H1 (cell line): ENCODE data around the gene TXLNG. TPM values are rescaled to one million over a fixed set of nuclear protein-coding genes. Genes with fewer than 3 reads are reported as not detected.

ENCODE experiments used
- CTCF ChIA-PET: fragments of 300-600 bp; sonication (Branson Sonifier 250); formaldehyde crosslinking; loops from one replicate; lab custom pipeline; 2021; ENCODE audit not compliant: partially characterized antibody; lab: Charles Lee
- POLR2A ChIA-PET: fragments of 300-600 bp; sonication (Branson Sonifier 250); formaldehyde crosslinking; loops from one replicate; lab custom pipeline; 2021; ENCODE audit warnings: inconsistent platforms; ENCODE audit not compliant: partially characterized antibody; lab: Charles Lee
- DNase-seq, 2 experiments: peaks; one replicate each; pipeline versions ENCODE4 v3.0.0 to v3.0.0-alpha.2; 2010 to 2022; ENCODE audit warnings: low spot score in 2 of 2, low read depth in 1 of 2, mixed read lengths in 1 of 2
- FAIRE-seq: peaks from 2 replicates; lab custom pipeline; 2011; peaks lifted over from hg19 to GRCh38; lab: Jason Lieb, UNC
- H2AFZ ChIP-seq: 2 replicates; pipeline ENCODE4 v1.8.1; 2012; ENCODE audit warnings: low read length, inconsistent platforms
- H2AK5ac ChIP-seq: 2 replicates; pipeline ENCODE4 v1.6.1; 2013; ENCODE audit warnings: low read depth, low read length
- H2BK120ac ChIP-seq: replicated peaks from 2 replicates; pipeline ENCODE3; 2013; ENCODE audit warnings: low read depth, low read length, inconsistent platforms
- H2BK12ac ChIP-seq: 2 replicates; pipeline ENCODE4 v1.6.1; 2013; ENCODE audit warnings: low read depth, low read length
- H2BK15ac ChIP-seq: 2 replicates; pipeline ENCODE4 v1.6.1; 2013; ENCODE audit warnings: low read length
- H2BK20ac ChIP-seq: 2 replicates; pipeline ENCODE4 v1.6.1; 2013; ENCODE audit warnings: low read length
- H2BK5ac ChIP-seq: 2 replicates; pipeline ENCODE4 v1.6.1; 2013; ENCODE audit warnings: low read depth, low read length
- H3K14ac ChIP-seq: 2 replicates; pipeline ENCODE4 v1.6.1; 2013; ENCODE audit warnings: inconsistent platforms; ENCODE audit not compliant: insufficient read length
- H3K18ac ChIP-seq: 2 replicates; pipeline ENCODE4 v1.6.1; 2013; ENCODE audit warnings: low read length; ENCODE audit errors: extremely low read depth
- H3K23ac ChIP-seq: 2 replicates; pipeline ENCODE4 v1.6.1; 2013; ENCODE audit warnings: inconsistent platforms; ENCODE audit not compliant: insufficient read length
- H3K23me2 ChIP-seq: 2 replicates; pipeline ENCODE4 v1.6.1; 2013; ENCODE audit warnings: low read depth, low read length
- H3K27ac ChIP-seq: 2 replicates; pipeline ENCODE4 v1.6.1; 2011; ENCODE audit warnings: low read depth, low read length, inconsistent platforms
- H3K27me3 ChIP-seq, 4 experiments: replicated peaks in 1 of 4; 1 replicate in 1 of 4; 2 replicates in 3 of 4; pipeline versions ENCODE4 v1.6.1 to v1.8.1; 2011 to 2013; ENCODE audit warnings: low read length in 3 of 4, mild to moderate bottlenecking in 3 of 4, inconsistent platforms in 2 of 4, mixed read lengths in 2 of 4, moderate library complexity in 1 of 4; ENCODE audit not compliant: control insufficient read depth in 3 of 4, insufficient read depth in 3 of 4; ENCODE audit errors: extremely low read depth in 1 of 4
- H3K36me3 ChIP-seq, 4 experiments: 2 replicates each; pipeline versions ENCODE4 v1.6.1 to v1.8.1; 2011 to 2013; ENCODE audit warnings: mild to moderate bottlenecking in 4 of 4, low read length in 3 of 4, moderate library complexity in 2 of 4, control low read depth in 1 of 4, inconsistent platforms in 1 of 4; ENCODE audit not compliant: insufficient read depth in 4 of 4, control insufficient read depth in 2 of 4
- H3K4ac ChIP-seq: replicated peaks from 2 replicates; pipeline ENCODE3; 2013; ENCODE audit warnings: low read length, low read depth, mixed read lengths, inconsistent platforms; ENCODE audit not compliant: insufficient read length
- H3K4me1 ChIP-seq, 4 experiments: replicated peaks in 1 of 4; 1 replicate in 1 of 4; 2 replicates in 3 of 4; pipeline versions ENCODE4 v1.6.1 to v1.8.1; 2011 to 2013; ENCODE audit warnings: low read length in 3 of 4, inconsistent platforms in 2 of 4, mixed read lengths in 1 of 4; ENCODE audit not compliant: insufficient read depth in 4 of 4, control insufficient read depth in 3 of 4
- H3K4me2 ChIP-seq, 2 experiments: 2 replicates each; pipeline versions ENCODE4 v1.6.1 to v1.8.1; 2011 to 2013; ENCODE audit warnings: low read depth in 2 of 2, low read length in 2 of 2, control low read depth in 1 of 2, inconsistent platforms in 1 of 2, mild to moderate bottlenecking in 1 of 2; ENCODE audit not compliant: insufficient read depth in 1 of 2
- H3K4me3 ChIP-seq, 4 experiments: fragments of 200-600, 300-600 bp in 1 of 4; sonication (generic), shearing (Covaris generic), sonication (Bioruptor Twin) in 1 of 4; 2 replicates each; pipeline versions ENCODE4 v1.5.1 to v1.8.1; 2011 to 2016; ENCODE audit warnings: low read length in 4 of 4, low read depth in 3 of 4, control low read depth in 2 of 4, inconsistent platforms in 2 of 4, mild to moderate bottlenecking in 2 of 4, mixed read lengths in 1 of 4, moderate library complexity in 1 of 4; ENCODE audit not compliant: insufficient read depth in 2 of 4; ENCODE audit errors: extremely low read depth in 1 of 4
- H3K56ac ChIP-seq: replicated peaks from 2 replicates; pipeline ENCODE3; 2013; ENCODE audit warnings: low read depth, mild to moderate bottlenecking, mixed read lengths, low read length, inconsistent platforms; ENCODE audit not compliant: insufficient read length
- H3K79me1 ChIP-seq: 2 replicates; pipeline ENCODE4 v1.6.1; 2013; ENCODE audit warnings: low read depth, low read length, control low read depth
- H3K79me2 ChIP-seq, 2 experiments: 2 replicates each; pipeline versions ENCODE4 v1.6.1 to v1.8.1; 2012 to 2013; ENCODE audit warnings: low read length in 2 of 2, mild to moderate bottlenecking in 2 of 2, inconsistent platforms in 1 of 2; ENCODE audit not compliant: insufficient read depth in 2 of 2, control insufficient read depth in 1 of 2
- H3K9ac ChIP-seq, 4 experiments: replicated peaks in 1 of 4; 1 replicate in 1 of 4; 2 replicates in 3 of 4; pipeline versions ENCODE4 v1.6.1 to v1.8.1; 2011 to 2013; ENCODE audit warnings: low read depth in 3 of 4, low read length in 3 of 4, control low read depth in 2 of 4, mild to moderate bottlenecking in 2 of 4, moderate library complexity in 2 of 4, inconsistent platforms in 1 of 4; ENCODE audit errors: extremely low read depth in 1 of 4
- H3K9me3 ChIP-seq, 2 experiments: 2 replicates each; pipeline versions ENCODE4 v1.6.1 to v1.8.1; 2012 to 2013; ENCODE audit warnings: mild to moderate bottlenecking in 2 of 2, moderate library complexity in 2 of 2, control low read depth in 1 of 2, inconsistent platforms in 1 of 2, low read depth in 1 of 2, low read length in 1 of 2, mixed read lengths in 1 of 2; ENCODE audit not compliant: insufficient read depth in 2 of 2
- H4K20me1 ChIP-seq, 2 experiments: replicated peaks in 1 of 2; 2 replicates each; pipeline versions ENCODE3 to v1.8.1; 2011 to 2013; ENCODE audit warnings: inconsistent platforms in 2 of 2, low read length in 2 of 2, mild to moderate bottlenecking in 1 of 2; ENCODE audit not compliant: insufficient read depth in 2 of 2, control insufficient read depth in 1 of 2
- H4K5ac ChIP-seq: 2 replicates; pipeline ENCODE4 v1.6.1; 2013; ENCODE audit warnings: low read length, low read depth, mixed read lengths, inconsistent platforms; ENCODE audit not compliant: insufficient read length
- H4K8ac ChIP-seq: 2 replicates; pipeline ENCODE4 v1.8.0; 2013; ENCODE audit warnings: mild to moderate bottlenecking, moderate library complexity, low read length, inconsistent platforms; ENCODE audit not compliant: insufficient read depth; ENCODE audit errors: extremely low read depth
- H4K91ac ChIP-seq: replicated peaks from 2 replicates; pipeline ENCODE3; 2013; ENCODE audit warnings: low read length, mixed read lengths, inconsistent platforms; ENCODE audit not compliant: insufficient read length
- ATF2 ChIP-seq: IDR thresholded peaks from 2 replicates; pipeline ENCODE4 v1.6.1; 2012; ENCODE audit warnings: low read length, inconsistent platforms
- CHD1 ChIP-seq: IDR thresholded peaks from 2 replicates; pipeline ENCODE4 v1.6.1; 2012; ENCODE audit warnings: low read depth, low read length, improper control_type of control experiment
- CTBP2 ChIP-seq: IDR thresholded peaks from 2 replicates; pipeline ENCODE4 v1.7.0; 2011; ENCODE audit warnings: borderline replicate concordance, mild to moderate bottlenecking, moderate library complexity, mixed read lengths, low read length; ENCODE audit not compliant: insufficient read depth, insufficient read length
- EZH2 ChIP-seq: fragments of 200-600 bp; sonication (generic); IDR thresholded peaks from 2 replicates; pipeline ENCODE4 v1.7.1; 2012; ENCODE audit warnings: low read depth, mild to moderate bottlenecking, moderate library complexity, low read length, inconsistent platforms; ENCODE audit not compliant: severe bottlenecking
- HDAC2 ChIP-seq, 2 experiments: fragments of 300-600 bp in 1 of 2; sonication (generic) in 1 of 2; IDR thresholded peaks; 2 replicates each; pipeline ENCODE4 v1.6.1; 2011 to 2012; ENCODE audit warnings: low read depth in 2 of 2, low read length in 2 of 2, mild to moderate bottlenecking in 2 of 2, moderate library complexity in 2 of 2, borderline replicate concordance in 1 of 2, inconsistent platforms in 1 of 2
- JUN ChIP-seq: IDR thresholded peaks from 2 replicates; pipeline ENCODE4 v1.6.1; 2011; ENCODE audit warnings: low read depth, mild to moderate bottlenecking, improper control_type of control experiment, low read length
- KDM4A ChIP-seq: IDR thresholded peaks from one replicate; pipeline ENCODE4 v1.7.1; 2012; ENCODE audit warnings: low read depth, mild to moderate bottlenecking, moderate library complexity, low read length, inconsistent platforms; ENCODE audit not compliant: severe bottlenecking
- RNF2 ChIP-seq: fragments of 200-900, 300-1000 bp; sonication (generic); IDR thresholded peaks from 2 replicates; pipeline ENCODE4 v1.7.1; 2016; ENCODE audit warnings: borderline replicate concordance, low read depth, mild to moderate bottlenecking, antibody characterized with exemption, low read length; ENCODE audit not compliant: poor library complexity, severe bottlenecking; ENCODE audit errors: missing control alignments
- RXRA ChIP-seq: IDR thresholded peaks from 2 replicates; pipeline ENCODE4 v1.6.1; 2011; ENCODE audit warnings: low read depth, mild to moderate bottlenecking, low read length, moderate library complexity; ENCODE audit not compliant: insufficient read depth
- SAP30 ChIP-seq: fragments of 300-600 bp; sonication (generic); IDR thresholded peaks from 2 replicates; pipeline ENCODE4 v1.7.1; 2012; ENCODE audit warnings: low read length, moderate library complexity, mild to moderate bottlenecking, inconsistent platforms; ENCODE audit not compliant: insufficient read depth, insufficient replicate concordance
- SIN3A ChIP-seq, 2 experiments: IDR thresholded peaks in 1 of 2; conservative IDR thresholded peaks in 1 of 2; 2 replicates each; pipeline ENCODE4 v1.6.1; 2011 to 2012; ENCODE audit warnings: low read length in 2 of 2, improper control_type of control experiment in 1 of 2, low read depth in 1 of 2, mild to moderate bottlenecking in 1 of 2
- SIRT6 ChIP-seq: IDR thresholded peaks from one replicate; pipeline ENCODE4 v1.7.1; 2012; ENCODE audit warnings: low read length, inconsistent platforms
- polyA plus RNA-seq, 7 experiments: library from polyadenylated mRNA; depleted of rRNA in 3 of 7; stranded (reverse) in 5 of 7; unstranded in 2 of 7; fragments of >200 nt in 5 of 7; fragments of 200-250 nt in 2 of 7; gene quantifications; 1 replicate in 5 of 7; 2 replicates in 1 of 7; 4 replicates in 1 of 7; pipeline versions ENCODE4 v1.2.1 to v1.2.3, GENCODE V29; 2011 to 2013; ENCODE audit warnings: missing spikeins in 2 of 7, mixed read lengths in 2 of 7
- total RNA-seq: library from RNA; stranded (reverse); fragmentation: NEBNext Ultra II Directional; extraction: Animal tissue kit (Norgen Biotek cat#: 25700); gene quantifications from 2 replicates; pipeline ENCODE4 v1.2.1, GENCODE V29; 2021

The TXLNG gene
- total and polyA plus RNA-seq, 2 of the 8 experiments (the other 6 are each of a cell fraction or from before 2014, with no cell fraction given), result 32.9 to 42.9 TPM

GRCh38 chrX:16778993-16779392, 7.3 kb upstream of the TXLNG start:
- no peak overlapping the region for H2BK5ac ChIP-seq
- no peak overlapping the region for H2BK12ac ChIP-seq
- H4K8ac ChIP-seq, result no peak overlapping the region
- no peak overlapping the region for H2AFZ ChIP-seq
- CTCF ChIA-PET, result no interaction called here
- H3K27me3 ChIP-seq, result no peaks in the 10 kb centered on the region
- H3K4me2 ChIP-seq, result no peak overlapping the region
- H4K20me1 ChIP-seq, result no peaks in the 10 kb centered on the region
- no peak overlapping the region for H2BK120ac ChIP-seq
- H3K79me1 ChIP-seq, result no peaks in the 10 kb centered on the region
- H3K18ac ChIP-seq, result no peak overlapping the region
- no peaks in the 10 kb centered on the region for H3K23me2 ChIP-seq
- H4K91ac ChIP-seq, result no peak overlapping the region
- no peaks in the 10 kb centered on the region for H3K79me2 ChIP-seq
- FAIRE-seq (no peak), DNase-seq (no peak)
- H3K27ac ChIP-seq, result no peak overlapping the region
- no peak overlapping the region for H2BK15ac ChIP-seq
- H3K36me3 ChIP-seq, result no peaks in the 10 kb centered on the region
- no peak overlapping the region for H3K9ac ChIP-seq
- no peak overlapping the region for H3K14ac ChIP-seq
- no peaks in the 10 kb centered on the region for H3K4me1 ChIP-seq
- no peak overlapping the region for H4K5ac ChIP-seq
- H3K4ac ChIP-seq, result no peak overlapping the region
- H3K4me3 ChIP-seq, result no peak overlapping the region
- H3K23ac ChIP-seq, result no peak overlapping the region
- no peak overlapping the region for H2AK5ac ChIP-seq
- no peak overlapping the region for H2BK20ac ChIP-seq
- no peak overlapping the region for H3K56ac ChIP-seq
- POLR2A ChIA-PET, result interaction anchor here (0.9 to 1.1 kb wide), 2 partner anchors 12 to 16 kb away, joined by 3 read pairs; no protein-coding TSS in a partner anchor
- H3K9me3 ChIP-seq, result no peaks in the 10 kb centered on the region
- TF ChIP-seq CHD1 (no peak), JUN (no peak), ATF2 (no peak), RXRA (no peak), HDAC2 (IDR thresholded peaks at IDR 0.05; ENCODE audit: borderline replicate concordance in 1 of 2, low read depth in 2 of 2, low read length in 2 of 2) (no peak), SIN3A (conservative IDR thresholded peaks at IDR 0.05 in 1 of 2, IDR thresholded peaks at IDR 0.05 in 1 of 2; ENCODE audit: low read depth in 1 of 2, low read length in 2 of 2) (no peak), SAP30 (no peak), SIRT6 (no peak), EZH2 (no peak), RNF2 (no peak), KDM4A (no peak), CTBP2 (no peak)
